Neuronal stem cell (in vitro differentiated cells): Measurements from ENCODE around the gene IGSF6.

Experiments
- DNase-seq: peaks from one replicate; pipeline ENCODE4 v3.0.0-alpha.2; 2013; ENCODE audit warnings: low spot score
- H2AFZ ChIP-seq: one replicate; pipeline ENCODE4 v1.6.1; 2013; ENCODE audit warnings: mild to moderate bottlenecking, low read length, inconsistent platforms
- H2AK5ac ChIP-seq: 2 replicates; pipeline ENCODE4 v1.6.1; 2013; ENCODE audit warnings: low read depth, mild to moderate bottlenecking, inconsistent platforms, low read length, moderate library complexity, mixed read lengths
- H2BK120ac ChIP-seq: 2 replicates; pipeline ENCODE4 v1.6.1; 2013; ENCODE audit warnings: low read depth, mild to moderate bottlenecking, inconsistent platforms, low read length, moderate library complexity, mixed read lengths
- H2BK12ac ChIP-seq: one replicate; pipeline ENCODE4 v1.6.1; 2013; ENCODE audit warnings: low read length, inconsistent platforms
- H2BK15ac ChIP-seq: 2 replicates; pipeline ENCODE4 v1.6.1; 2013; ENCODE audit warnings: mild to moderate bottlenecking, low read length, inconsistent platforms, mixed read lengths
- H2BK5ac ChIP-seq: one replicate; pipeline ENCODE4 v1.6.1; 2013; ENCODE audit warnings: inconsistent platforms, mild to moderate bottlenecking, low read length, moderate library complexity
- H3K14ac ChIP-seq: one replicate; pipeline ENCODE4 v1.6.1; 2013; ENCODE audit warnings: low read length, inconsistent platforms
- H3K18ac ChIP-seq: 2 replicates; pipeline ENCODE4 v1.6.1; 2013; ENCODE audit warnings: low read length, inconsistent platforms
- H3K23ac ChIP-seq: 2 replicates; pipeline ENCODE4 v1.6.1; 2013; ENCODE audit warnings: low read depth, mild to moderate bottlenecking, mixed read lengths, low read length, inconsistent platforms; ENCODE audit not compliant: poor library complexity
- H3K27ac ChIP-seq: replicated peaks from 3 replicates; pipeline ENCODE4 v1.5.1; 2013; ENCODE audit warnings: low read length, inconsistent platforms
- H3K27me3 ChIP-seq, 3 experiments: 2 replicates each; pipeline ENCODE4 v1.6.1; 2013; ENCODE audit warnings: low read length in 3 of 3, mild to moderate bottlenecking in 2 of 3, inconsistent platforms in 1 of 3, low read depth in 1 of 3, mixed read lengths in 1 of 3, moderate library complexity in 1 of 3; ENCODE audit not compliant: control insufficient read depth in 3 of 3, insufficient read depth in 3 of 3
- H3K36me3 ChIP-seq, 2 donors: replicated peaks in 1 of 2; 2 replicates each; pipeline ENCODE4 v1.6.1; 2013; ENCODE audit warnings: low read length in 2 of 2; ENCODE audit not compliant: control insufficient read depth in 2 of 2, insufficient read depth in 2 of 2
- H3K4ac ChIP-seq: 2 replicates; pipeline ENCODE4 v1.6.1; 2013; ENCODE audit warnings: inconsistent platforms, mild to moderate bottlenecking, low read length, moderate library complexity
- H3K4me1 ChIP-seq, 2 donors: 1 replicate in 1 of 2; 2 replicates in 1 of 2; pipeline ENCODE4 v1.6.1; 2013; ENCODE audit warnings: low read length in 2 of 2, low read depth in 1 of 2; ENCODE audit not compliant: control insufficient read depth in 2 of 2, insufficient read depth in 1 of 2
- H3K4me2 ChIP-seq: one replicate; pipeline ENCODE4 v1.6.1; 2013; ENCODE audit warnings: mild to moderate bottlenecking, low read length, inconsistent platforms; ENCODE audit not compliant: insufficient read depth, poor library complexity, severe bottlenecking
- H3K4me3 ChIP-seq, 2 donors: 2 replicates each; pipeline ENCODE4 v1.5.1; 2013; ENCODE audit warnings: low read length in 2 of 2, mild to moderate bottlenecking in 2 of 2, inconsistent platforms in 1 of 2, moderate library complexity in 1 of 2
- H3K79me1 ChIP-seq: one replicate; pipeline ENCODE4 v1.6.1; 2013; ENCODE audit warnings: low read depth, mild to moderate bottlenecking, inconsistent platforms, low read length, moderate library complexity
- H3K9ac ChIP-seq: one replicate; pipeline ENCODE4 v1.6.1; 2013; ENCODE audit warnings: mild to moderate bottlenecking, low read depth, low read length, inconsistent platforms; ENCODE audit not compliant: poor library complexity
- H3K9me3 ChIP-seq, 2 donors: replicated peaks in 1 of 2; 2 replicates each; pipeline versions ENCODE3 to v1.6.1; 2013; ENCODE audit warnings: low read length in 2 of 2, mild to moderate bottlenecking in 2 of 2, inconsistent platforms in 1 of 2, low read depth in 1 of 2, mixed read lengths in 1 of 2, moderate library complexity in 1 of 2; ENCODE audit not compliant: control insufficient read depth in 2 of 2, insufficient read depth in 1 of 2
- H4K8ac ChIP-seq: one replicate; pipeline ENCODE4 v1.6.1; 2013; ENCODE audit warnings: low read depth, mild to moderate bottlenecking, inconsistent platforms, low read length, moderate library complexity
- H4K91ac ChIP-seq: one replicate; pipeline ENCODE4 v1.6.1; 2013; ENCODE audit warnings: low read length, low read depth, mild to moderate bottlenecking, inconsistent platforms; ENCODE audit not compliant: poor library complexity
- WGBS, 2 donors: extraction: QIAGEN DNeasy Blood & Tissue Kit; methylation state at CpG; one replicate each; pipeline ENCODE4 v1.1.7; 2013; ENCODE audit warnings: missing lambda C conversion rate in 2 of 2, mixed read lengths in 1 of 2; ENCODE audit not compliant: insufficient read length in 2 of 2, insufficient replicate concordance in 1 of 2; ENCODE audit errors: extremely low coverage in 2 of 2; 5-methylcytosine and 5-hydroxymethylcytosine counted together

Gene IGSF6

GRCh38 chr16:21592191-21592590 lies 60.2 kb downstream of the IGSF6 start:
- no peak overlapping the region for H2AK5ac ChIP-seq
- no peak overlapping the region for H2BK120ac ChIP-seq
- H3K4me1 ChIP-seq, result no peaks in the 10 kb centered on the region
- H3K27me3 ChIP-seq, result peaks cover 0 to 10% (median 0%) of the 10 kb centered on the region in 3 experiments
- H3K9me3 ChIP-seq, result no peaks in the 10 kb centered on the region
- no peak overlapping the region for H3K18ac ChIP-seq
- H3K4ac ChIP-seq, result no peak overlapping the region
- WGBS, 2 donors, result no CpG with 5 or more reads among the region's 9 CpGs
- H3K4me2 ChIP-seq, result no peak overlapping the region
- no peak overlapping the region for H2BK5ac ChIP-seq
- H2AFZ ChIP-seq, result no peak overlapping the region
- H3K79me1 ChIP-seq, result no peaks in the 10 kb centered on the region
- no peak overlapping the region for H3K4me3 ChIP-seq
- no peak overlapping the region for H3K14ac ChIP-seq
- no peak overlapping the region for H2BK12ac ChIP-seq
- no peaks in the 10 kb centered on the region for H3K36me3 ChIP-seq
- no peak overlapping the region for H2BK15ac ChIP-seq
- H3K27ac ChIP-seq, result no peak overlapping the region
- DNase-seq, result no peak
- no peak overlapping the region for H4K8ac ChIP-seq
- H3K23ac ChIP-seq, result no peak overlapping the region
- H4K91ac ChIP-seq, result no peak overlapping the region
- no peak overlapping the region for H3K9ac ChIP-seq

GRCh38 chr16:21590796-21591195 lies 61.6 kb downstream of the IGSF6 start:
- H2BK120ac ChIP-seq, result no peak overlapping the region
- H2BK15ac ChIP-seq, result no peak overlapping the region
- no peak overlapping the region for H2BK5ac ChIP-seq
- no peaks in the 10 kb centered on the region for H3K36me3 ChIP-seq
- no peak overlapping the region for H3K9ac ChIP-seq
- no peak overlapping the region for H4K8ac ChIP-seq
- peaks cover 0 to 10% (median 0%) of the 10 kb centered on the region in 3 experiments for H3K27me3 ChIP-seq
- WGBS, 2 donors, result no CpG with 5 or more reads among the region's 2 CpGs
- H3K4me3 ChIP-seq, result no peak overlapping the region
- DNase-seq, result no peak
- no peak overlapping the region for H3K4me2 ChIP-seq
- no peak overlapping the region for H2AFZ ChIP-seq
- H3K4ac ChIP-seq, result no peak overlapping the region
- no peaks in the 10 kb centered on the region for H3K79me1 ChIP-seq
- no peak overlapping the region for H3K27ac ChIP-seq
- H3K23ac ChIP-seq, result no peak overlapping the region
- no peak overlapping the region for H2AK5ac ChIP-seq
- H2BK12ac ChIP-seq, result no peak overlapping the region
- H3K9me3 ChIP-seq, result no peaks in the 10 kb centered on the region
- no peak overlapping the region for H4K91ac ChIP-seq
- no peak overlapping the region for H3K14ac ChIP-seq
- no peaks in the 10 kb centered on the region for H3K4me1 ChIP-seq
- H3K18ac ChIP-seq, result no peak overlapping the region

GRCh38 chr16:21590287-21590686 lies 62.1 kb downstream of the IGSF6 start:
- no peak overlapping the region for H3K14ac ChIP-seq
- no peak overlapping the region for H3K4me2 ChIP-seq
- H3K23ac ChIP-seq, result no peak overlapping the region
- H2AK5ac ChIP-seq, result no peak overlapping the region
- peaks cover 0 to 10% (median 0%) of the 10 kb centered on the region in 3 experiments for H3K27me3 ChIP-seq
- no peaks in the 10 kb centered on the region for H3K79me1 ChIP-seq
- no peak overlapping the region for H2BK5ac ChIP-seq
- no peak overlapping the region for H2AFZ ChIP-seq
- no peaks in the 10 kb centered on the region for H3K4me1 ChIP-seq
- no peak overlapping the region for H3K9ac ChIP-seq
- no peak overlapping the region for H4K91ac ChIP-seq
- no peak overlapping the region for H3K4ac ChIP-seq
- no peak for DNase-seq
- no peaks in the 10 kb centered on the region for H3K9me3 ChIP-seq
- no peak overlapping the region for H2BK15ac ChIP-seq
- H3K4me3 ChIP-seq, result no peak overlapping the region
- no peaks in the 10 kb centered on the region for H3K36me3 ChIP-seq
- H3K18ac ChIP-seq, result no peak overlapping the region
- WGBS, 2 donors, result no CpG with 5 or more reads among the region's 2 CpGs
- no peak overlapping the region for H2BK12ac ChIP-seq
- H2BK120ac ChIP-seq, result no peak overlapping the region
- H4K8ac ChIP-seq, result no peak overlapping the region
- no peak overlapping the region for H3K27ac ChIP-seq

GRCh38 chr16:21589551-21589950 lies 62.9 kb downstream of the IGSF6 start:
- no peak overlapping the region for H3K4me3 ChIP-seq
- H2BK15ac ChIP-seq, result no peak overlapping the region
- H3K36me3 ChIP-seq, result no peaks in the 10 kb centered on the region
- no peak for DNase-seq
- no peak overlapping the region for H3K9ac ChIP-seq
- no peaks in the 10 kb centered on the region for H3K79me1 ChIP-seq
- H3K27me3 ChIP-seq, result peaks cover 0 to 10% (median 0%) of the 10 kb centered on the region in 3 experiments
- no peaks in the 10 kb centered on the region for H3K9me3 ChIP-seq
- no peak overlapping the region for H3K23ac ChIP-seq
- no CpG with 5 or more reads among the region's 4 CpGs for WGBS, 2 donors
- H4K8ac ChIP-seq, result no peak overlapping the region
- H3K4ac ChIP-seq, result no peak overlapping the region
- H3K4me2 ChIP-seq, result no peak overlapping the region
- H2AK5ac ChIP-seq, result no peak overlapping the region
- H2AFZ ChIP-seq, result no peak overlapping the region
- no peak overlapping the region for H3K27ac ChIP-seq
- no peak overlapping the region for H3K14ac ChIP-seq
- H4K91ac ChIP-seq, result no peak overlapping the region
- no peak overlapping the region for H2BK120ac ChIP-seq
- no peaks in the 10 kb centered on the region for H3K4me1 ChIP-seq
- H2BK5ac ChIP-seq, result no peak overlapping the region
- no peak overlapping the region for H2BK12ac ChIP-seq
- no peak overlapping the region for H3K18ac ChIP-seq
